GM19324 (cell line): ENCODE results near the gene GYS2.
"Not testable (repeated sequence)": the region's sequence is repeated elsewhere in the genome, so short reads cannot be mapped to it uniquely, and the experiment has no call there.

Source experiments
- ATAC-seq: cut with Tn5 transposase; IDR thresholded peaks from one replicate; pipeline ENCODE4 v1.9.1; 2021; ENCODE audit warnings: mild to moderate bottlenecking, moderate library complexity; ENCODE audit not compliant: unreplicated experiment, low FRiP score

Gene GYS2

GRCh38 chr12:21606175-21606574 lies 1.5 kb upstream of the GYS2 start:
- ATAC-seq, result no peak

DNA sequence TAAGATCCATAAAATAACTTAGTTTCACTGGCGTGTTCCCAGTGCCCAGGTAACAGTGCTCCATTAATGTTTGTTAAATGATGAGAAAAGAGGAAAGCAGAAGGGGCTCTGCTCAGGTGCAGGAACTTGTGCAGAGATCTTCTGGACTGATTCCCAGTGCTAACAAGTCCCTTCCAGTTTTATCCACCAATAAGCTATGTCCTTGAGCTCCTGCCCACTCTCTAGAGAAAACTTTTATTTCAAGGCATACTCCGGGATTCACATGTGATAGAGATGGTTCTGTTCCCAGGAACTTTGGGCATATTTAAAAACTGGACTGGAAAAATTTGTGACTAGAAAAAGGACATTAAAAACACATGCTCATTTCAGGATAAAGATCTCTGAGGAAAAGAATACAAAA lies 1.9 kb downstream of the GYS2 start:
- no peak for ATAC-seq

GRCh38 chr12:21600196-21600595 lies 4.5 kb downstream of the GYS2 start:
- no peak for ATAC-seq

- ATAC-seq, result no peak
These were observed 5.3 kb downstream of the GYS2 start for GRCh38 chr12:21599143-21599999.

- ATAC-seq, result no peak
These were observed 6.0 kb downstream of the GYS2 start for GRCh38 chr12:21598651-21599050.

- ATAC-seq, result not testable (repeated sequence)
These were observed 9.3 kb downstream of the GYS2 start for GRCh38 chr12:21595356-21595755.

GRCh38 chr12:21585485-21585884 lies 19.2 kb downstream of the GYS2 start:
- ATAC-seq, result no peak

DNA sequence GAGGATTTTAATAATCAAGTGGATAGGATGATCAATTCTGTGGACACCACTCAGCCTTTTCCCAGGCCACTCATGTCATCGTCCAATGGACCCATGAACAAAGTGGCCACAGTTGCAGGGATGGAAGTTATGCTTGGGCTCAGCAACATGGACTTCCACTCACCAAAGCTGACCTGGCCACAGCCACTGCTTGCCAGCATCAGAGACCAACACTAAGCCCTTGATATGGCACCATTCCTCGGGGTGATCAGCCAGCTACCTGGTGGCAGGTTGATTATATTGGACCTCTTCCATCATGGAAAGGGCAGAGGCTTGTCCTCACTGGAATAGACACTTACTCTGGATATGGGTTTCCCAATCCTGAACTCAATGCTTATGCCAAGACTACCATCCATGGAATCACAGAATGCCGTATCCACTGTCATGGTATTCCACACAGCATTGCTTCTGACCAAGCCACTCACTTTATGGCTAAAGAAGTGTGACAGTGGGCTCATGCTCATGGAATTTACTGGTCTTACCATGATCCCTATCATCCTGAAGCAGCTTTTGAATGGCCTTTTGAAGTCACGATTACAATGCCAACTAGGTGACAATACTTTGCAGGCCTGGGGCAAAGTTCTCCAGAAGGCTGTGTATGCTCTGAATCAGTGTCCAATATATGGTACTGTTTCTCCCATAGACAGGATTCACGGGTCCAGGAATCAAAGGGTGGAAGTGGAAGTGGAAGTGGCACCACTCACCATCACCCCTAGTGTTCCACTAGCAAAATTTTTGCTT lies 20.1 kb downstream of the GYS2 start:
- not testable (repeated sequence) for ATAC-seq

- no peak for ATAC-seq
These were observed 21.1 kb downstream of the GYS2 start for GRCh38 chr12:21583587-21583986.

GRCh38 chr12:21580748-21581516 lies 23.7 kb downstream of the GYS2 start:
- no peak for ATAC-seq

GRCh38 chr12:21577516-21577915 lies 27.1 kb downstream of the GYS2 start:
- no peak for ATAC-seq

DNA sequence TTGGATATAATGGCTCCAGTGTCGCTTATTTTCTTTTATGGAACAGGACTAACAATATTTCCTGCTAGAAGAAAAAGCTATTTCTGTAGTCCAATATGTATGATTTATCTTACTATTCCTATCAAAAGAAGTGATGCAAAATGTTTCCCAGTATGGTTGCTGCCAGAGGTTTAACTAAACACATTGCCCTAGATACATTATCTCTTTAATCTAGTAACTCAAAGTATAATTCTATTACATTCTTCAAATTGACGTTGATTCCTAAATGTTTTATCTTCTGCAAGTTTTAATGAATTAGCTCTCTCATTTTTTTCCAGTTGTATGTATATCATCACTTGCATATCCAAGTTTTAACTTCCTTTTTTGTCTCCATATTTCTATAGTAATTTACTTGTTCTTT lies 28.2 kb downstream of the GYS2 start:
- ATAC-seq, result no peak

DNA sequence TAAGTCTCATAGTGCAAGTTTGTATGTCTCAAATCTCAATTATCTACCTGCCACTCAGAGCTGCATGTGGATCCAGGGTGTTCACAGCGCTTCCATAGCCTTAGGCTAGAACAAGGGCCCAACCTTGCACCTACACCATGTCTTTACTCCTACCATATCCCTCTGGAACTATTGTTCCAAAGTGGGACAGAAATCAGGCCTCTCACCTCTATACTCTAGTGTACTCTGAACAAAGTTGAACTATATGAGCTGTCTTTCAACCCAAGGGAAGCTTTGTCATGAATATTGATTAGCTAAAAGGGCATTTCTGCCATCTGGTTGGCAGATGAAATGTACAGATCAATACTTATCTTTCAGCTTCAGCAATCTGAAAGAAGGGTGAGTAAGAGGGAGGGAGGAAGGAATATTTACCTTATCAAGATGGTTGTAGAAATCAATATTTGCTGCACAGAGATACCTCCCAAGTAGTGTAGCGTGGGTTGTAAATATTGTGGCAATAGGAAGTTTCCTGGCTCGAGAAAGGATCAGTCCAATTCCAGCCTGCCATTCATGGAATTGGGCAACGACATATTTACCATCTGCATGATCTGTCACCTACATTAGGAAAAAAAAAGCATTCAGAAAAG lies 30.8 kb downstream of the GYS2 start:
- ATAC-seq, result no peak

DNA sequence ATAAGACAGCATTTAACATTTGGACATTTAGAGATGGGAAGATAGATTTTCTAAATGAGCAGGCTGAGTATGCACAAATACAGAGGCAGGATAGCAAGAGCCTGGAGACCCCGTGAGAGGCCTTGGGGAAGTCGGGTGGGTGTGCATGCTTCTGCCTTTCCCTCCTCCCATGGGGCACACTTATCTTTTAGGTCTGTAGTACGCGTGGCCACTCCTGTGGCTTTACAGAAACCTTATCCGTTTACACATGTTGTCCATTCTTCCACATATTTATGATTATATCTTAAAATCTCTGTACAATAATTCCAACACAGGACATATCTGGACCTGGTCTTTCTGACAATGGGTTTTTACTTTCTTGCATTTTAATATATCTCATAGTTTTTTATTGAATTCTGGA lies 33.6 kb downstream of the GYS2 start:
- ATAC-seq, result no peak

- ATAC-seq, result no peak
These were observed 36.5 kb downstream of the GYS2 start for GRCh38 chr12:21568115-21568514.

- ATAC-seq, result no peak
These were observed 37.7 kb downstream of the GYS2 start for GRCh38 chr12:21566907-21567394.

DNA sequence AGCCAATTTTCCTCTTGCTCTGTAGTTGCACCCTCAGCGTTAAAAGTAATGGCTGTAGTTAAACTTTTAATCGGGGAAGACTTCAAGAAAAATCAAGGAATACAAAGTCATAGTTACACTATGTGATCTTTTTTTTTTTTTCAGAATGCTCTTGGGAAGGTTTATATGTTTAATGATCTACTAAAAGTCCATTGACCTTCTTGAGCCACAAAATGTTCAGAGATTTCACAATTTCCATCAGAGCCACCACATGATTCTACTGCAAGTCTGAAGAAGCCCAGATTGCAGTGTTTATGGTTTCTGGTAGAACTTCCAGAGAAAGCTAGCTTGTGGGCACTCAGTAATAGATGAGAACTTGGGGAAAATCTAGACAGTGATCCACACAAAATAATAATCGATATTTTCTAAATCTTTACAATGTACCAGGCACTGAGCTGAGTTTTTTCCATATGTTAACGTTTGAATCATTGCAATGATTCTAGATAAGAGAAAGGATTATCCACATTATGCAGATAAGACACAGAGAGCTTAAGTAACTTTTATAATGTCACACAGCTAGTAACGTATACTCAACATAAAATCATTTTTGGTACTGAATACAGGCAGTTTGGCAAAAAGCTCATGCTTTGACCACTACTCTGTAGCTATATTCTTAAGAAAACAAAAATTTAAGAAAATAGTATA lies 38.3 kb downstream of the GYS2 start:
- ATAC-seq, result no peak

GRCh38 chr12:21562859-21563258 lies 41.8 kb downstream of the GYS2 start:
- ATAC-seq, result no peak

DNA sequence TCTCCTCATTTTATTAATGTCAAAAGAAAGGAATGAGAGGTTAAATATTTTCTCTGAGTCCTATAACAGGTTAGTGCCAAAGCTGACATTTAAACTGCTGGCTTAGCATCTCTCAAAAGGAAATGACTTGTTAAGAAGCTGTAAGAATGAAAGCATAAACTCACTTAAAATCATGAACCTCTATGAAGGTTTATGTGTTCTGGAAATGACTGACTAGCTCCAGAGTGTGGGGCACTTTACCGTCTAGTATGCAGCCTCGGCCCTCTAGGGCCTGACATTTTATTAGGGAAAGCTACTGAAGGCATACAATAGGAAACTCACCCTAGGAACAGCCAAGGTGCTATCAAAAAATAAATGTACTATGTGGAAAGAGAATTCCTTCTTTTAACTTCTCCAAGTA lies 43.5 kb downstream of the GYS2 start:
- no peak for ATAC-seq
